GM23338 (cell line): ENCODE measurements around the gene C2orf92. TPM values are rescaled to one million over a fixed set of nuclear protein-coding genes. Genes with fewer than 3 reads are reported as not detected.
"Not testable (repeated sequence)": the region's sequence is repeated elsewhere in the genome, so short reads cannot be mapped to it uniquely, and the experiment has no call there.

Experiments used
- ATAC-seq: fragments of 200-7000 bp; cut with Tn5 transposase; 3 replicates; pipeline ENCODE4 v1.9.1; 2020
- DNase-seq: peaks from one replicate; pipeline ENCODE4 v3.0.0-alpha.2; 2015; ENCODE audit warnings: low spot score
- H2AFZ ChIP-seq: fragments of 200-600 bp; sonication (generic); 2 replicates; pipeline ENCODE4 v1.8.0; 2016; ENCODE audit warnings: antibody characterized with exemption, mild to moderate bottlenecking, moderate library complexity
- H3F3A ChIP-seq: fragments of 200-600 bp; sonication (generic); replicated peaks from 2 replicates; pipeline ENCODE4 v1.8.0; 2017; ENCODE audit warnings: antibody characterized with exemption, mixed run types, low read depth
- H3K27ac ChIP-seq: fragments of 200-600 bp; sonication (generic); 2 replicates; pipeline ENCODE4 v1.6.1; 2016; ENCODE audit warnings: low read depth
- H3K27me3 ChIP-seq: fragments of 200-600 bp; sonication (generic); 2 replicates; pipeline ENCODE4 v1.8.0; 2016; ENCODE audit warnings: mild to moderate bottlenecking, mixed run types, moderate library complexity; ENCODE audit not compliant: insufficient read depth
- H3K36me3 ChIP-seq: fragments of 200-600 bp; sonication (generic); 2 replicates; pipeline ENCODE4 v1.8.0; 2016; ENCODE audit warnings: mild to moderate bottlenecking; ENCODE audit not compliant: insufficient read depth
- H3K4me1 ChIP-seq: fragments of 200-600 bp; sonication (generic); 2 replicates; pipeline ENCODE4 v1.8.0; 2016; ENCODE audit warnings: mild to moderate bottlenecking, moderate library complexity; ENCODE audit not compliant: insufficient read depth
- H3K4me2 ChIP-seq: fragments of 200-600 bp; sonication (generic); 2 replicates; pipeline ENCODE4 v1.7.1; 2017; ENCODE audit warnings: mixed run types
- H3K4me3 ChIP-seq: fragments of 200-600 bp; sonication (generic); 2 replicates; pipeline ENCODE4 v1.6.1; 2016; ENCODE audit warnings: mixed run types
- H3K79me2 ChIP-seq: fragments of 200-600 bp; sonication (generic); replicated peaks from 2 replicates; pipeline ENCODE4 v1.8.0; 2017; ENCODE audit warnings: mild to moderate bottlenecking; ENCODE audit not compliant: insufficient read depth
- H3K9me2 ChIP-seq: fragments of 200-600 bp; sonication (generic); 2 replicates; pipeline ENCODE4 v1.8.0; 2017; ENCODE audit not compliant: insufficient read depth
- H4K20me1 ChIP-seq: fragments of 200-600 bp; sonication (generic); replicated peaks from 2 replicates; pipeline ENCODE4 v1.8.0; 2017; ENCODE audit warnings: mild to moderate bottlenecking; ENCODE audit not compliant: insufficient read depth
- H3K27ac Mint-ChIP-seq: 2 replicates; pipeline ENCODE4 v1.8.0; 2020; ENCODE audit warnings: inconsistent platforms, mild to moderate bottlenecking, moderate library complexity, mixed read lengths
- H3K27me3 Mint-ChIP-seq: 3 replicates; pipeline ENCODE4 v1.8.0; 2022; ENCODE audit warnings: low read depth, mild to moderate bottlenecking, moderate library complexity, mixed read lengths, inconsistent platforms; ENCODE audit not compliant: insufficient read depth, poor library complexity
- H3K36me3 Mint-ChIP-seq: 3 replicates; pipeline ENCODE4 v1.8.0; 2021; ENCODE audit warnings: low read depth, mild to moderate bottlenecking, inconsistent platforms, moderate library complexity, mixed read lengths
- H3K4me1 Mint-ChIP-seq: 3 replicates; pipeline ENCODE4 v1.8.0; 2020; ENCODE audit warnings: mild to moderate bottlenecking, inconsistent platforms, mixed read lengths
- H3K4me3 Mint-ChIP-seq: 3 replicates; pipeline ENCODE4 v1.8.0; 2021; ENCODE audit warnings: moderate library complexity, mild to moderate bottlenecking, inconsistent platforms, mixed read lengths
- H3K9me3 Mint-ChIP-seq: 3 replicates; pipeline ENCODE4 v1.8.0; 2020; ENCODE audit warnings: moderate library complexity, mild to moderate bottlenecking, inconsistent platforms, mixed read lengths
- CREB1 ChIP-seq: fragments of 250-450 bp; sonication (Bioruptor Pico); IDR thresholded peaks from 2 replicates; pipeline ENCODE4 v1.5.0; 2020; ENCODE audit warnings: low read depth, mild to moderate bottlenecking, moderate library complexity
- ETS1 ChIP-seq: IDR thresholded peaks from 2 replicates; pipeline ENCODE4 v1.6.1; 2016; ENCODE audit warnings: antibody characterized with exemption
- EZH2phosphoT487 ChIP-seq: fragments of 200-600 bp; sonication (generic); IDR thresholded peaks from one replicate; pipeline ENCODE4 v1.8.1; 2018; ENCODE audit warnings: antibody characterized with exemption; ENCODE audit not compliant: unreplicated experiment
- JUNB ChIP-seq: IDR thresholded peaks from one replicate; pipeline ENCODE4 v1.6.1; 2016; ENCODE audit warnings: antibody characterized with exemption; ENCODE audit not compliant: unreplicated experiment
- NANOG ChIP-seq: IDR thresholded peaks from 2 replicates; pipeline ENCODE4 v1.6.1; 2016; ENCODE audit warnings: antibody characterized with exemption, borderline replicate concordance
- POLR2AphosphoS5 ChIP-seq: IDR thresholded peaks from 2 replicates; pipeline ENCODE4 v1.6.1; 2016; ENCODE audit warnings: antibody characterized with exemption, low read depth
- REST ChIP-seq: IDR thresholded peaks from one replicate; pipeline ENCODE4 v1.6.1; 2018; ENCODE audit warnings: antibody characterized with exemption; ENCODE audit not compliant: unreplicated experiment
- STAT1 ChIP-seq: IDR thresholded peaks from one replicate; pipeline ENCODE4 v1.6.1; 2016; ENCODE audit warnings: antibody characterized with exemption; ENCODE audit not compliant: unreplicated experiment
- ZNF331 ChIP-seq: fragments of 250-450 bp; sonication (Bioruptor Pico); IDR thresholded peaks from 2 replicates; pipeline ENCODE4 v1.5.0; 2020; ENCODE audit warnings: low read depth, mild to moderate bottlenecking, moderate library complexity
- ZNF462 ChIP-seq: fragments of 250-450 bp; sonication (Bioruptor Pico); IDR thresholded peaks from 2 replicates; pipeline ENCODE4 v1.5.0; 2020; ENCODE audit warnings: mild to moderate bottlenecking, moderate library complexity
- polyA plus RNA-seq: library from polyadenylated mRNA; unstranded; fragments of >200 nt; fragmentation: Nextera tagmentation; extraction: Ambion mirVana; gene quantifications from 2 replicates; pipeline ENCODE4 v1.2.1, GENCODE V29; 2016
- total RNA-seq: library from RNA; depleted of rRNA; stranded (reverse); fragments of >200 nt; shearing (Covaris generic); gene quantifications from 2 replicates; pipeline ENCODE4 v1.2.3, GENCODE V29; 2014
- TF ChIP-seq, protein P1 (sequence below), 2 experiments: fragments of 200-600 bp in 1 of 2; sonication (generic) in 1 of 2; conservative IDR thresholded peaks; 2 replicates each; pipeline versions ENCODE4 v1.5.1 to v1.6.1; 2016 to 2017; ENCODE audit warnings: antibody characterized with exemption in 2 of 2, low read depth in 2 of 2, mild to moderate bottlenecking in 2 of 2, moderate library complexity in 1 of 2

The C2orf92 gene
- total and polyA plus RNA-seq, 2 experiments from 2014 or later, result 1.7 to 2.6 TPM

- Mint-ChIP-seq H3K27ac (no peak overlapping the region; the same call in 1 of the 2 replicates), H3K36me3 (peaks cover 17% of the 10 kb centered on the region; the same call in 2 of the 3 replicates), H3K9me3 (peaks cover 28% of the 10 kb centered on the region), H3K27me3 (peaks cover 5% of the 10 kb centered on the region), H3K4me1 (peaks cover 9% of the 10 kb centered on the region; the same call in 2 of the 3 replicates), H3K4me3 (no peak overlapping the region)
- DNase-seq (no peak), ATAC-seq (no peak)
- H2AFZ ChIP-seq, result no peak overlapping the region
- no peak overlapping the region for H3K4me2 ChIP-seq
- H4K20me1 ChIP-seq, result no peaks in the 10 kb centered on the region
- no peaks in the 10 kb centered on the region for H3K27me3 ChIP-seq
- no peak overlapping the region for H3K27ac ChIP-seq
- no peaks in the 10 kb centered on the region for H3K36me3 ChIP-seq
- H3K4me3 ChIP-seq, result no peak overlapping the region
- 0 out of 2 replicates have a peak, but pooled peaks cover 4% of the 10 kb centered on the region for H3K9me2 ChIP-seq
- no peaks in the 10 kb centered on the region for H3K79me2 ChIP-seq
- no peaks in the 10 kb centered on the region for H3F3A ChIP-seq
- TF ChIP-seq POLR2AphosphoS5 (no peak), ZNF462 (CRISPR knock-in tag) (no peak), ZNF331 (CRISPR knock-in tag) (no peak), JUNB (no peak), STAT1 (no peak), REST (no peak), ETS1 (no peak), CREB1 (CRISPR knock-in tag) (no peak), EZH2phosphoT487 (no peak), NANOG (no peak)
- TF ChIP-seq, protein P1, sequence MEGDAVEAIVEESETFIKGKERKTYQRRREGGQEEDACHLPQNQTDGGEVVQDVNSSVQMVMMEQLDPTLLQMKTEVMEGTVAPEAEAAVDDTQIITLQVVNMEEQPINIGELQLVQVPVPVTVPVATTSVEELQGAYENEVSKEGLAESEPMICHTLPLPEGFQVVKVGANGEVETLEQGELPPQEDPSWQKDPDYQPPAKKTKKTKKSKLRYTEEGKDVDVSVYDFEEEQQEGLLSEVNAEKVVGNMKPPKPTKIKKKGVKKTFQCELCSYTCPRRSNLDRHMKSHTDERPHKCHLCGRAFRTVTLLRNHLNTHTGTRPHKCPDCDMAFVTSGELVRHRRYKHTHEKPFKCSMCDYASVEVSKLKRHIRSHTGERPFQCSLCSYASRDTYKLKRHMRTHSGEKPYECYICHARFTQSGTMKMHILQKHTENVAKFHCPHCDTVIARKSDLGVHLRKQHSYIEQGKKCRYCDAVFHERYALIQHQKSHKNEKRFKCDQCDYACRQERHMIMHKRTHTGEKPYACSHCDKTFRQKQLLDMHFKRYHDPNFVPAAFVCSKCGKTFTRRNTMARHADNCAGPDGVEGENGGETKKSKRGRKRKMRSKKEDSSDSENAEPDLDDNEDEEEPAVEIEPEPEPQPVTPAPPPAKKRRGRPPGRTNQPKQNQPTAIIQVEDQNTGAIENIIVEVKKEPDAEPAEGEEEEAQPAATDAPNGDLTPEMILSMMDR (conservative IDR thresholded peaks at IDR 0.05; ENCODE audit: low read depth in 2 of 2), result no peak
- H3K4me1 ChIP-seq, result peaks cover 7% of the 10 kb centered on the region; the same call in 1 of the 2 replicates
Observed at GRCh38 chr2:97678298-97678697, 8.8 kb downstream of the C2orf92 start.

- H3K27me3 ChIP-seq, H3K9me3 Mint-ChIP-seq, H3K36me3 ChIP-seq, H3K27ac Mint-ChIP-seq, H2AFZ ChIP-seq, H3K79me2 ChIP-seq, H4K20me1 ChIP-seq, H3K4me2 ChIP-seq, H3F3A ChIP-seq, H3K9me2 ChIP-seq, ATAC-seq, H3K27ac ChIP-seq, H3K27me3 Mint-ChIP-seq, H3K36me3 Mint-ChIP-seq, DNase-seq, H3K4me3 Mint-ChIP-seq, H3K4me3 ChIP-seq: not testable (repeated sequence)
- peaks cover 17% of the 10 kb centered on the region for H3K4me1 Mint-ChIP-seq
- peaks cover 13% of the 10 kb centered on the region; the same call in 1 of the 2 replicates for H3K4me1 ChIP-seq
Observed at GRCh38 chr2:97687235-97687634, 17.7 kb downstream of the C2orf92 start.
